Chondrocyte (in vitro differentiated cells): ENCODE results near the gene BEND3. TPM values are rescaled to one million over a fixed set of nuclear protein-coding genes. Genes with fewer than 3 reads are reported as not detected.

ENCODE experiments used
- DNase-seq: peaks from one replicate; pipeline ENCODE4 v3.0.0; 2021; ENCODE audit warnings: mixed read lengths, low spot score
- H3K27ac Mint-ChIP-seq: one replicate; pipeline ENCODE4 v1.8.0; 2021; ENCODE audit warnings: mild to moderate bottlenecking, moderate library complexity, mixed read lengths; ENCODE audit not compliant: unreplicated experiment
- H3K27me3 Mint-ChIP-seq: 2 replicates; pipeline ENCODE4 v1.8.0; 2021; ENCODE audit warnings: low read depth, mixed read lengths
- H3K36me3 Mint-ChIP-seq: 2 replicates; pipeline ENCODE4 v1.8.0; 2021; ENCODE audit warnings: low read depth, mixed read lengths
- H3K4me1 Mint-ChIP-seq: 2 replicates; pipeline ENCODE4 v1.8.0; 2021; ENCODE audit warnings: low read depth, mild to moderate bottlenecking, mixed read lengths
- H3K4me3 Mint-ChIP-seq: one replicate; pipeline ENCODE4 v1.8.0; 2021; ENCODE audit warnings: mild to moderate bottlenecking, moderate library complexity, mixed read lengths; ENCODE audit not compliant: unreplicated experiment
- H3K9me3 Mint-ChIP-seq: 2 replicates; pipeline ENCODE4 v1.8.0; 2021; ENCODE audit warnings: low read depth, mixed read lengths
- total RNA-seq: library from RNA; stranded (reverse); gene quantifications from 3 replicates; pipeline ENCODE4 v1.2.1, GENCODE V29; 2021
- TF ChIP-seq, protein P1 (sequence below): fragments of 200-600 bp; sonication (generic); IDR thresholded peaks from 2 replicates; pipeline ENCODE4 v1.5.0; 2021; ENCODE audit warnings: antibody characterized with exemption, mild to moderate bottlenecking, moderate library complexity

The BEND3 gene
- total RNA-seq, 1 donor from 2014 or later = 3.6 TPM

GRCh38 chr6:107062691-107063090 is 52.6 kb downstream of the BEND3 start:
- no peak overlapping the region for H3K27ac Mint-ChIP-seq
- H3K9me3 Mint-ChIP-seq = no peaks in the 10 kb centered on the region
- H3K36me3 Mint-ChIP-seq = no peaks in the 10 kb centered on the region
- H3K4me3 Mint-ChIP-seq = no peak overlapping the region
- H3K27me3 Mint-ChIP-seq = no peaks in the 10 kb centered on the region
- no peak for DNase-seq
- TF ChIP-seq, protein P1, sequence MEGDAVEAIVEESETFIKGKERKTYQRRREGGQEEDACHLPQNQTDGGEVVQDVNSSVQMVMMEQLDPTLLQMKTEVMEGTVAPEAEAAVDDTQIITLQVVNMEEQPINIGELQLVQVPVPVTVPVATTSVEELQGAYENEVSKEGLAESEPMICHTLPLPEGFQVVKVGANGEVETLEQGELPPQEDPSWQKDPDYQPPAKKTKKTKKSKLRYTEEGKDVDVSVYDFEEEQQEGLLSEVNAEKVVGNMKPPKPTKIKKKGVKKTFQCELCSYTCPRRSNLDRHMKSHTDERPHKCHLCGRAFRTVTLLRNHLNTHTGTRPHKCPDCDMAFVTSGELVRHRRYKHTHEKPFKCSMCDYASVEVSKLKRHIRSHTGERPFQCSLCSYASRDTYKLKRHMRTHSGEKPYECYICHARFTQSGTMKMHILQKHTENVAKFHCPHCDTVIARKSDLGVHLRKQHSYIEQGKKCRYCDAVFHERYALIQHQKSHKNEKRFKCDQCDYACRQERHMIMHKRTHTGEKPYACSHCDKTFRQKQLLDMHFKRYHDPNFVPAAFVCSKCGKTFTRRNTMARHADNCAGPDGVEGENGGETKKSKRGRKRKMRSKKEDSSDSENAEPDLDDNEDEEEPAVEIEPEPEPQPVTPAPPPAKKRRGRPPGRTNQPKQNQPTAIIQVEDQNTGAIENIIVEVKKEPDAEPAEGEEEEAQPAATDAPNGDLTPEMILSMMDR = no peak
- H3K4me1 Mint-ChIP-seq = peaks cover 10% of the 10 kb centered on the region

- no peaks in the 10 kb centered on the region for H3K27me3 Mint-ChIP-seq
- H3K27ac Mint-ChIP-seq = no peak overlapping the region
- TF ChIP-seq, protein P1 = no peak
- no peaks in the 10 kb centered on the region for H3K36me3 Mint-ChIP-seq
- H3K9me3 Mint-ChIP-seq = no peaks in the 10 kb centered on the region
- no peak overlapping the region for H3K4me3 Mint-ChIP-seq
- no peak for DNase-seq
- H3K4me1 Mint-ChIP-seq = peaks cover 10% of the 10 kb centered on the region
Measured at GRCh38 chr6:107061125-107062020, 53.9 kb downstream of the BEND3 start.

DNA sequence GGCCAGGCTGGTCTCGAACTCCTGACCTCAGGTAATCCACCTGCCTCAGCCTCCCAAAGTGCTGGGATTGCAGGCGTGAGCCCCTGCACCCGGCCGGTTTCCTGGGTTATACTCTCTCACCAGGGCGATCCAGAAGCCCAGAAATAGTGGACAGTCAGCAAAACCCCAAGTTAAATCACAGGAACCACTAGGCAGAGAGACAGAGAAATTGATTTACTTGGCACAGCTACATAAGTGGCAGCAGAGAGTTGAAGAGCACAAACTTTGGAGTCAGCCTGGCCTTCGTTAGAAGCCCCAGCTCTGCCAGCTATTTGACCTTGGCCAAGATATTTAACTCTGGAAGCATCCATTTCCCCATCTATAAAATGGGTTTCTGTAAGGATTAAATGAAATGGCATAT is 54.6 kb downstream of the BEND3 start:
- no peak overlapping the region for H3K27ac Mint-ChIP-seq

GRCh38 chr6:107059606-107060005 is 55.7 kb downstream of the BEND3 start:
- DNase-seq = no peak
- H3K27ac Mint-ChIP-seq = no peak overlapping the region
- no peaks in the 10 kb centered on the region for H3K36me3 Mint-ChIP-seq
- TF ChIP-seq, protein P1 = no peak
- H3K4me3 Mint-ChIP-seq = no peak overlapping the region
- H3K27me3 Mint-ChIP-seq = no peaks in the 10 kb centered on the region
- H3K9me3 Mint-ChIP-seq = no peaks in the 10 kb centered on the region
- peaks cover 2% of the 10 kb centered on the region for H3K4me1 Mint-ChIP-seq

More for the DNA sequence above, 54.6 kb downstream of the BEND3 start:
- Mint-ChIP-seq H3K4me1 (peaks cover 10% of the 10 kb centered on the region), H3K36me3 (no peaks in the 10 kb centered on the region), H3K27me3 (no peaks in the 10 kb centered on the region), H3K9me3 (no peaks in the 10 kb centered on the region), H3K4me3 (no peak overlapping the region)
- TF ChIP-seq, protein P1 = no peak
- DNase-seq = no peak

DNA sequence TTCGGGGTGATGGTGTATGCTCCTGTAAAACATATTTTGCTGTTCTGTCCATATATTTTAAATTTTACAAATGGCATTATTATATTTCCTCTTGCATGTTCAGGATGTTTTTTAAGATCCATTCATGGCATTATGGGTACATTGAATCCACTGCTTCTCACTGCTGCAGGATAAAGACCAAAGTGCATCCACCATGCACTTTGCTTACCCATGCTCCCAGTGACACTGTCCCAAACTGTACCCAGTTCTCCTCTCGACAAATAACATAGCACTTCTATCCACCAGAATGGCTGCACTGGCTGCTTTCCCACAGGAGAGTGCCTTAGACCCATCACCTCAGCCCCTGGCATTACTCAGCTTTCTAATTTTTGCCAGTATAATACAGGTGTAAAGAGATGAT is 57.6 kb downstream of the BEND3 start:
- no peaks in the 10 kb centered on the region for H3K36me3 Mint-ChIP-seq
- TF ChIP-seq, protein P1 = no peak
- no peaks in the 10 kb centered on the region for H3K9me3 Mint-ChIP-seq
- no peak overlapping the region for H3K4me3 Mint-ChIP-seq
- H3K27ac Mint-ChIP-seq = no peak overlapping the region
- H3K4me1 Mint-ChIP-seq = no peaks in the 10 kb centered on the region
- no peak for DNase-seq
- H3K27me3 Mint-ChIP-seq = no peaks in the 10 kb centered on the region
